HL-60/S4 treated with phorbol 12-myristate 13-acetate at 8.2 ng/mL for 4 days and 3 days (cell line): ENCODE measurements around the gene SAP30BP.

ENCODE experiments used
- in situ Hi-C: fragments of 300-500 bp; cut with MboI; formaldehyde crosslinking; loops from 2 replicates; pipeline ENCODE4 v1.15.0; 2022; ENCODE audit warnings: low sequenced_read_pairs

The SAP30BP gene

DNA sequence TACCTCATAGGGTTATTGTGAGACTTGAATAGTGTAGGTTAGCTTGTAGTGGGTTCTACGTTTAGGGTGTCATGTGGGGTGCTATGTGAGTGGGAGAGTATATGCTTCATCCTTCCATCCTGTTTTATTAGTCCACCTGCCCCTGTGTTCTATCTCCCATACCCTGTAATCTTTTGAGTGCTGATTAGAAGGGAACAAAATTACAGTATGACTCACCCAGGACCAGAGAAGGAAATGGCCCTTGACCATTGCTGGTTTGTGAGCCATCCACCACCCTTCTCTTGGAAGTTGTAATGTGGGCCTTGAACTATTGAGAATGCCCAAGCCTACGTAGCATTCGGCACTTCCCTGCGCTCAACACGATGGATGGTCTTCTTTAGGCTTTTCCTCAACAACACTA lies 17.1 kb downstream of the SAP30BP start:
- in situ Hi-C loops, result no loop called here

DNA sequence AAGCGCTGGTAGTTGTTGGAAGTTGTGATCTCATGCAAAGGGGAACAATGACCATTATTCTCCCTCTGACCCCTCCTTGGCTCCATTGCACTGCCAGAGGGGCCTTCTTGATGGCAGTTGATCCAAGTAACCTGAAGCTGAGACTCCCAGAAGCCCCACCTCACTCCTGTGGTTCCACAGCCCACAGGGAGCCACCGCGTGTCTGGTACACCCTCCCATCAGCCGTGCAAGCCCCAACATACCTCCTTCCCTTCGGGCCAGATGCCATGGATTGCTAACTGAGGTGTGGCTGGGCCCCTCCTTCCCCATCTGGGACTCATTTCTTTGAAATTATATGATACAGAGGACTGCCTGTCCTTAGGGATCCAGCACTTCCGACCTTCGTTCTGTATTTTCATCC lies 17.8 kb downstream of the SAP30BP start:
- in situ Hi-C loops, result no loop called here

DNA sequence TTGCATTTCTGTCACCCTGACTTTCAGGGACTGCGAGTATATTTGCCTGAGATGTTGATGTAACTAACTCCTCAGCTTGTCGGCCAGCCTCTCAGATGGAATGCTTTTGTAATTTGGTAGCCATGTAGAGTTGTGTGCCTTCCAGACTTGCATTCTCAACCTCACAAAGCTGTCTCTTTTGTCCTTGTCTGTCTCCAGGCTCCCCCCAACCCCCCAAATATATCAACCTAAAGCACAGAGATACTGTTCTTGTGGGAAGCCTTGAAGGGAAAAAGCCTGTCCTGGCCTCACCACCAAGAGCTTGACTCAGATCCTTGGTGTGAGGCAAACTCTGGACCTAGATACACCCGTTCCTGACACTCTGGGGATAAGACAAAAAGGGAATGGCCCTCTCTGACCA lies 18.4 kb downstream of the SAP30BP start:
- in situ Hi-C loops, result no loop called here

DNA sequence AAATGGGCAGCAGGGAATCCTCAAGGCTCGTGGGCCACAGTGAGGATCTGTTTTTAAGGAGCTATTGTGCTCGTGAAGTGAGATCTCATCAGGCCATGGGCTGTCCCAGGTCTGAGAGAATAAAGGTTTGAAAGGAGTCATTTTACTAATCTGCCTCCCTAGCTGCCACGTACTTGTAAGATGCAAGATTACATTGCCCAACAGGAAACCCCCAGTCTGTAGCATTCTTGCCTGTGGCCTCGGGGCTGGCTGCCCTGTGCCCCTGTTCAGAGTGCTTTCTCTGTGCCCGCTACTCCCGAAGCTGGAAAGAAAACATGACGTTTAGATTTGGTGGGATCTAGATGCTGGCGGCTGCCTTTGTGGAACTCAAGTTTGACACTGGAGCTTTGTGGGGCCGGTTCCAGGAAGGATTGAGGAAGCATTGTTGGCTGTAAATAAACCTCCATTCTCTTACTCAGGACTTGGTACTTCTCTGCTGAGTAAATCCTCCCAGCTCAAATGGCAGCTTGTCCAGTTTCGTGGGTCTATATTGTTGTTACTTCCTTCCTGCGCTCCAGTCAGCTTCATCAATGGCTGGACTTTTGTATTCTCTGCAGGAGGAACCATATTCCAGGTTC lies 21.2 kb downstream of the SAP30BP start:
- in situ Hi-C loops, result no loop called here

DNA sequence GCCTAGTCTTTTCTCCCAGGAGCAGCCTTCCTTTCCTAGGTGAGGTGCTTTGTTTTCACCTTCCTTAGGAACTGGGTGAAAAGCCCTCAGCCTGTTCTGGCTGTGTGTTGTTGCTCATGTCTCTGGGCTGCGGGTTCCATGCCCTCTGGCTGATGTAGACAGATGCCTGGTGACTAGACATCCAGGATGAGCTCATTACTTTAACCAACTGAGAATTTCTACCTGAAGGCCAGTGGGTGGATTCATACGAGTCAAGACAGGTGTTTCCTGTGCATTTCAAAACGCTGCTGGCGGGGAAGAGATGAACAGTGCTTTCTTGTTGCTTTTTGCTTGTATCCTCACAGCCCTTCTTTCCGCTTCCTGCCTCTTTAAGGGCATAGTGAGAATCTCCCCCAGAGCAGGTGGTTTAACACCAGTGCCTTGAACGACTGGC lies 22.3 kb downstream of the SAP30BP start:
- in situ Hi-C loops, result no loop called here

DNA sequence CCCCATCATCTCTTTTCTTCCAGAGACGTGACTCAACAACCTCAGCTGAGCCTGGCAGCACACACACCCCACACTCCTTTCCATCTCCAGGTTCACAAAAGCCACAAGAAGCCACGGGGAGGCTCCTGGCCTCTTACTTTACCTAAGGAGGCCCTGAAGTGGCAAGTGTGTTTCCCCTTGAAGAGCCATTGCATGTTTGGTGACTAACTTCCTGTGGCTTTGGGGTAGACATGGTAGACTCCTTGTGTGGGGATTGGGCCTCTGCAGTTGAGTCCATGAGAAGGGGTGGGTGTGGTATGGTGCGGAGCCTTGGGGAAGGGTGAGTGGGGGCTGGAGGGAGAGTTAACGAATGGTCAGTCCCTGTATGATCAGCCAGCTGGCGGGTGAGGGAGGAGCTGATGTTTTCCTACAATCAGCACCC lies 24.2 kb downstream of the SAP30BP start:
- in situ Hi-C loops, result no loop called here

DNA sequence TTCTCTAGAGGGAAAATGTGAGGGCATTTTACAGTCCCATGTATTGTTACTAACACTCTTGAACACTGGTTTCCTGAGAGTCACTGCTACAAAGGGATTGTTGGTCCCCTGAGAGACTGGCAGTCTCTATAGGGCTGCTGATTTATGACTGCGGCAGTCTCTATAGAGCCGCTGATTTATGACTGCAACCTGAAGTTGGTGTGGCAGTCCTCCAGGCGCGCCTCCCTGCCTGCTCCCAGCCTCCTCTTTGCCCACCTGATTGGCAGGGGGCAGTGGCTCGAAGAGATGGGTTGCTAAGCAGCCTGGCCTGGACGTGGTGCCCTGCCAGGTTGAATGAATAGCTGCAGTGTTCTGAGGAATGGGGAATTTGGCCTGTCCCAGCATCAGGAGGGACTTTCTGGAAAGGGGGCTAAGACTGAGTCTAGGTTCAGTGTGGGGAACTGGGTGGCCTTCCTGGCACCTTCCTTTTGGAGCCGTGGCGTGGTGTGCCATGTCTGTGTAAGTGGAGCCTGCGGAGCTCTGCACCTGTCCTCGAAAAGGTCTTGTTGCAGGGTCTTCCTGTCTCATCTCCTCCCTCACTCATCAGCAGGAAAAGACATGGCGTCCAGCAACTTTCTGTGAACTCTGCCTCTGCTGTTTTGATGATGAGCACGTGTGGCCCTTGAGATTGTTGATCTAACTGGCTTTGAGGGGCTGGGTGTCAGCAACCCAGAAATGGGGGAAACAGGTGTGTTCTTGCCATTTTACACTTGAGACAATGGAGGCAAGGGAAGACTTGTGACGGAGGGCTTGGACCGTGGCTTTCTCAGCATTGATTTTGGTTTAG lies 24.9 kb downstream of the SAP30BP start:
- in situ Hi-C loops, result no loop called here

DNA sequence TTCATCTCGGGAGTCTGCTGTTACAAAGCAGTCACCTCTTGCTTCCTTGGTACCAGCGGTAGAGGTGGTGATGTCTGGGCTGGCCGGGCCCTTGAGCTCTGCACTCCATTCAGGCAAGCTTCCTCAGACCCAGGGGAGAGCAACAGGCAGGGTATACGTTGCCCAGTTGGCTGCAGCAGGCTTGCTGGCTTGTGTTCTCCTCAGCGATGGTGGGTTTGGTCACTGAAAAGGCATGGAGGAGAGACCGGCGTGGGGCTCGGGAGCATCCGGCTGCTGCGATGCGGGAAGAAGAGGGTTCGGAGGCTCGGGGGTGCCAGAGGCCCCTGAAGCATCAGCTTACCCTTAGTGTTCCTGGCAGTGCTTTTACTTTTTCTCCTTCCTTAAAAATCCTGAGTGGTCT lies 25.8 kb downstream of the SAP30BP start:
- in situ Hi-C loops, result no loop called here

DNA sequence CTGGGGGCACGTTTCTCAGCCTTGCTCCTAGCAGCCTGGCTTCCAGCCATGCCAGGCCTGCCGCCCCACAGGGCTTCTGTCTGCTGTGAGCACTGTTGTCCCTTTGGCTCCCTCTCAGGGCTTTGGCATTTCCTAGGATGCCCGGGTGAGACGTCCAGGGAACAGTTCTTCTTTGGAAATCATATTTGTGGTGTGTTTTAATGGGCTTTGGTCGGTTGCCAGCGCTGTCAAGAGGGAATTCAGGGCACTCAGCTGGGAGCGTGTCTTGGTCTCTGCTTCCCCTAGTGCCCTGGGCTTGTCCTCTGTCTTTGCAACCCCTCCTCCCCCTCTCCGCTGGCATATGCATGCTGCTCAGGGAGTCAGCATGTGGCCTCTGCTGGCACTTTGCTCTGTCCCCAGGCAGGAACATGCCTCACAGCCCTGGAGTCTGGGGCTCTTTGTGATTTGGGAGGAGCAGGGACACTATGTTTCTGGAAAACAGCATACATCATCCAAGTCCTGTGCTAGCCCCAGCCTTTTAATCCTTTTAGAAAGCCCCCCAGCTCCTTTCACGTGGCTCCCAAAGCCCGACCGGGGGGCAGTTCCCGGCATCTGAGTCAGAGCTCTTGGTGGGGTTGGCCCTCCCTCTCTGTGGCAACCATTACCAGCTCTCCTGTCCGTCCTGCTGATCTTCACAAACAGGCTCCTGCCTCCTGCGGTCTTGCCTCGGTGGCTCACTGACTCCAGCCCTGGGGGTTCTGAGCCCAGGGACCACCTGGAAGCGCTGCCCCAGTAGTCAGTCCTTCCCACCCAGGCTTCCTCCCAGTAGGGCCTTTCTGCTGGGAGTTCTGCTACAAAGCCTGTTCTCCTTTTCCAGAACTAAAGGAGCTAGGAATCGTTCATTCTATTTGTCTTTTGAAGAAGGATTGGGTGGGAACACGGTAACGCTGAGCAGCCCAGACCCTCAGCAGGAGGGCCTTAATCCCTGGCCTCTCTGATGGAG lies 26.7 kb downstream of the SAP30BP start:
- in situ Hi-C loops, result no loop called here

DNA sequence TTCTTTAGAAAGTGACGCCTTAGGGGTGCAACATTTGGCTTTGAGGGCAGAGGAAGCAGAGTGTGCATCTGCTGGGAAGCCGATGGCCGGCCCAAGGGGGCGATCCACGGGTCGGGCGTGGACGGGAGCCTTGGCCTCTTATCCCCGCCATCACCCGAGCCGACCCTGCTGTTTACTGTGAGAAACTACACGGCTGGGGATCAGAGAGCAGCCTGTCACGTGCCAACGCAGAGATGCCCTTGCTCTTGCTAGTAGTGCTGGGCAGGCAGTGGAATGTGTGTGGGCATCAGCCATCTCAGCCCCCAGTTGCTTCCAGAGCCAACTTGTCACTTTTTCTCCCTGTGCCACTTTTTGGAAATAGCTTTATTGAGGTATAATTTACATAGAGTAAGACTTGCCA lies 27.4 kb downstream of the SAP30BP start:
- in situ Hi-C loops, result no loop called here

DNA sequence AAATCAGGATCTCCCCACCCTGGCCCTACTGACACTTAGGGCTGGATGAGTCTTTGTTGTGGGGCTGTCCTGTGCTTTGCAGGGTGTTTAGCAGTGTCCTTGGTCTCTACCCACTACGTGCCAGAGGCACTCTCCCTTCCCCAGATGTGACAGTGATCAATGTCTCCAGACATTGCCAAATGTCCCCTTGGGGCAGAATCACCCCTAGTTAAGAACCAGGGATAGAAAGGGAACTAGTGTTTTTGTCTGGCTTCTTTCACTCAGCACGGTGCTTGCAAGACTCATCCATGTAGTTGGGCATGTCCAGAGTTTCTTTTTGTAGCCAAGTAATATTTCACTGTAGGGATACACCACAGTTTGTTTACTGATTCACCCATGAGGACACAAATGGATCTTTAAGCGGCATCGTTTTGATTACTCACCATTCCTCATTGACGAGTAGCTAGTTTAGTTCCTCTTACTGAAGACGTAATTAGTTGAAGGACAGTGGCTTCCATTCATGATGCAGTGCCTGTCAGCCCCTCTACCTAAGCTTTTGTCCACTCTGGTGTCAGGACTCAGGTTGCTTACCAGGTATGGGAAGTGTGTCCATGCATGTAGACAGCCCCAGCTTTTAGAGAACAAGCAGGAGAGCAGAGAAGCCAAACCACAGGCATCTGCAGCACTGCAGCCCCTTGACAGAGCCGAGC lies 28.1 kb downstream of the SAP30BP start:
- in situ Hi-C loops, result no loop called here

DNA sequence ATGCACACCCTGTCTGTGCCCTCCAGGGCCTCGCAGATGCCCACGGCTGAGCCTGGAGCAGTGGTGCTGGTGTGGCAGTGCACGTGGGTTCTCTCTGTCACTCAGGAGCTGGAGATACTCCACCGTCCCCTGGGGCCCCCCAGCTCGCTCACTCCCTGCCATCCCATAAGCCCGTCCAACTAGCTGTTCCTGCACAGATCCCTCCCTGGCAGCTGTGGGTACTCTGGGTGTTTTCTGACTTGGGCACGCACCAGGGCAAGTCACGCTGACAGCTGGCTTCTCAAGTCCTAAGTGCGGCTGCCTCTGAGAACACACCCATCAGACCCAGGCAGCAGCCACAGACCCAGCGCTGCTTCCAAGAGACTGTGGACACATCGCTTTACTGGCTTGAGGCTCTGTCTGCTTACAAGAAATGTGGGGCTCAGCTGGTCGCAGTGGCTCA lies 28.7 kb downstream of the SAP30BP start:
- in situ Hi-C loops, result no loop called here

DNA sequence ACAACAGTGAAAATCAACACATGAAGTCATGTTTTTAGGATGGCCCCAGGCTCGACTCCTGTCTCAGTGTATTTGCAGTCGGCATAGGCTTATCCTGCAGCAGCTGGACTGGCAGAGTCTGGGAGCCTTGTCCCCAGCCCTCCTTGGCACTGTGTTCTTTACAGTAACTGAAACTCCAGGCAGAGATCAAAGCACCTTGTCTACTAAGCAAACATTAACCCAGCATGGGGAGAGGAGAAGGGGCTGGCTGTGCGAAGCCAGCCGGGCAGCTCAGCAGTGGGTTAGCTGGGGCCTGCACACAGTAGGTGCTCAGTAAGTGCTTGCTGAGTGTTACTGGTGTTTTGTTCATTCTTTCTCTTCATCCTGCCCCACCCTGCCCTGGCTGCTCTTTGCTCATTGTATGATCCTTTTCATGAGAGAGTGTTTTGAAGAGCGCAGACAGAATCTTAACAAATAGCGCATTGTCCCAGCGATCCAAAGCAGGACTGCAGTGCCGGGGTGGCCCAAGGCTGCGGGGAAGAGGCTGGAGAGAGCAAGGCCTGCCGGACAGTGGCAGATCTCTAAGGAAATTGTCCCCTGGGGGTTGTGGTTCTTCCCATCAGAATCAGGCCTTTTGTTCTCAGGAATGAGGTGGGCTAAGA lies 30.6 kb downstream of the SAP30BP start:
- in situ Hi-C loops, result no loop called here

DNA sequence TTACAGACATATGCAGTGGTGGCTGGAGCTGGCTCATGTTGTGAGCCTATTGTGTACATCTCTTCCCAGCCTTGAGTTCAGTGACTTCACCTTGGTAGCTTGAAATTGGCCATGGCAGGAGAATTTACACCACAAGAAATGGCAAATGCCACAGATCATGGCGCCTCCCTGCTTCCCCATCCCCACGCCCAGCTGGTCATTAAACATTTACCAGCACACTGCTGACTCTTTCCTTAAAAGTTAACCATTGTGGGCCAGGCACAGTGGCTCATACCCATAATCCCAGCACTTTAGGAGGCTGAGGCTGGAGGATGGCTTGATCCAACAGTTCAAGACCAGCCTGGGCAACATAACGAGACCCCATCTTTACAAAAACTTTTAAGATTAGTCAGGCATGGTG lies 31.5 kb downstream of the SAP30BP start:
- in situ Hi-C loops, result no loop called here

DNA sequence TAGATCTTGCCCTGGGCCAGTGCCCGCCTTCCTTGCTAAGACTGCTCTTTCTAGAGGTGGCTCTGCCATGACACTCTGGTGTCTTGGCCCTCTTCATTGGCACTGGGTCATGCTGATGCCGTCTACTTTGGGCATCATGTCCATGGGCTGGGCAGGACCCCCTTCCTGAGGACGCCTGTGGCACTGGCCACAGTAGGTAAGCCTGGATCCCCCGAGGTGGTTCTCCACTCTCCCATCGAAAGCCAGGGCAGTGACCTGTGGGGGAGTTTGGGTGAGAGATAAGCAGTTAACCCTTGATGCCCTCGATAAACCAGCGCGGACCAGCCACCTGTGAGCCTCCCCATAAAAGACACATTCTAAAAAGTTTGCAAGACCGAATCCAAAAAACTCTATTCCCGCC lies 34.1 kb downstream of the SAP30BP start:
- in situ Hi-C loops, result no loop called here

DNA sequence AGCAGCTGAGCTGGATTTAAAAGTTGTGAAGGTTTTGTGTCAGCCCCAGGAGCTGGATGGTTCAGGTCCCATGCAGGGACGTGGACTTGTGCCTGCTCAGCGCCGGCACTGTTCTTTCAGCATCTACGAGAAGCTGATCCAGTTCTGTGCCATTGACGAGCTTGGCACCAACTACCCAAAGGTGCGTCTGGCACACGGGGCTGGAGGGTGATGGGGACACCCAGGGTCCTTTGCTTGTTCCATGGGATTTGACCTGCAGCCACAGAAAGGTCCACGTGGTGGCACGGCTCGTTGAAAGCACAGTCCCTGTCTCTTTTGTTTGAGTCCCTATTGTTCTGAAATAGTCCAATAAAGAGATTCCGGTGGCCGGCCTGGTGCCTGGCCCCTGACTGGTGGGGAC lies 36.1 kb downstream of the SAP30BP start:
- in situ Hi-C loops, result no loop called here

DNA sequence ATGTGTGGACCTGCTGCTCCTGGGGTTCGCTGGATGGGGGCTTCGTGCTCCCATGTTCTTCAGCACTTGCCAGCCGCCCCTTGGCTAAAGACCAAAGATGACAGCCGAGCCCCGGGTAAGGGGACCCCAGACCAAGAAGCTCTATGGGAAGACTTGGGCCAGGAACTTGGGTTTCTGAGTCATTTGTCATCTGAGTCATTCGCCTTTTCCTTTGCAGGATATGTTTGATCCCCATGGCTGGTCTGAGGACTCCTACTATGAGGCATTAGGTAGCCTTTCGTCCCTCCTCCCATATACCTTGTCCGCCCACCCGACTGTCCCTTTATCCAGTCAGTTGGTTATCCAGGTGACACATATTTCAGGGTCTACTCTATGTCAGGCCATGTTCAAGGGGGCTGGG lies 36.5 kb downstream of the SAP30BP start:
- in situ Hi-C loops, result no loop called here

DNA sequence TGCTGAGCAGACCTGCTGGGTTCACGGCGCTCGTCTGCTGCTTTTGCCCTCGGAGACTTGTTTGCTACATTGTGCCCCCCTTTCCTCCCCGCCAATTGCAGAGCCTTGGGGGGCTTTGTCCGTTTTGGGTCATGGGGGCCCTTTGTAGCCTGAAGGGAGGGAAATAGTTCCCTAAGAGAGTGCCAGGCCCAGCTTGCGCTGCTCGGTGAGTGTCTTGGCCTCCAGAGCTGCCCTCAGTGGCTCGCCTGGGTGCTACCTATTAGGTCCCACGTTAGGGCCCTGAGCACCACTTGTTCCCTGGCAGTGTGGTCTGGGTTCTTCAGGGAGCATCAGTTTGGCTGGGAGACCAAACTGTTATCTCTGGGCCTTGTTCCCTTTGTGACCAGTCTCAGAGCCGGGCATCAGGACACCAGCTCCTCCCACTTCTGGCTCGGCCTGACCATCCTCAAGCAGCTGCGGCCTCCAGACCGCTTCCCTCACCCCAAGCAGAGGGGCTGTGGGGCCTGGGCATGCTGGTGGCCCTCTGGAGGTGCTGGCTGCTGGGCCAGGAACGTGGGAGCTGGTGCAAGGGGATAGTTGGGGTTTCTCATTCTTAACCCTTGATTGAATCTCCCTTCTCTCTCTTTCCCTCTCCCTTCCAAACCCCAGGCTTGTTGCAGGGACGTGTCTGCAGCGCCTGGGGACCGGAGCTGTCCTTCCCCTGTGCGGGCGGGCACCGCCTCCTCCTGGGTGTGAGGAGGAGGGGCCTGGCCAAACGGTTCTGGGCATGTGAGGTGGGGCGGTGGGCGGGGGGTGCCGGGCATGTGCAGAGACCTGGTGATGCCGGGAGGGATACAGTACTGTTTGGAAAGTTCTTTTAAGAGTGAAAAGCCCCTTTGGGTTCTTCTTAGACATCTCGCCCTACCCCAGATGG lies 38.1 kb downstream of the SAP30BP start:
- in situ Hi-C loops, result no loop called here

DNA sequence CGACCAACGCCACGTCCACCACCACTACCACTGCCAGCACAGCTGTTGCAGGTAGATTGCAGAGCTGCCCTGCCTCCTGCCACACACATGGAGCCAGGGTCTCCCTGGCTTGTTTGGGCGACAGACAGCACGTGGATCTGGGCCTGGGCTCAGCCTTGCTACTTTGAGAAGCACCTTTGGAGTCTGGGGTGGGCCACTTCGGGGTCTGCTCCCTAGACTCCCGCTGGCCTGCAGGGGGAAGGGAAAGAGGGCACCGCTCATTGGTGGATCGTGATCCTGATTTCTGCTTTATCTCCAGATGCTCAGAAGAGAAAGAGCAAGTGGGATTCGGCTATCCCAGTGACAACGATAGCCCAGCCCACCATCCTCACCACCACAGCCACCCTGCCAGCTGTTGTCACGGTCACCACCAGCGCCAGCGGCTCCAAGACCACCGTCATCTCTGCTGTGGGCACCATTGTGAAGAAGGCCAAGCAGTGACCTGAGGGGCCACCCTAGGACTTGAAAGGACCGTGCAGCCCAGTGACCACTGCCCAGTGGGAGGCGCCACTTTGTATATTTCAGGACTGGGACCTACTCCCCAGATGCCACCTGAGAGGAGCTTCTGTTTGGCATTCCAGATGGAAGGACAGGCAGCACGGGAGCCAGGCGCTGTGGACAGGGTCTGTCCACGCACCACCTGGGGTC lies 39.0 kb downstream of the SAP30BP start:
- in situ Hi-C loops, result no loop called here
